Pons (tissue), 1 donor: ENCODE data around the gene RAD51B.
A peak's percentile ranks its signal among the peaks of the same experiment; 100 is the strongest.
"Not testable (repeated sequence)": the region's sequence is repeated elsewhere in the genome, so short reads cannot be mapped to it uniquely, and the experiment has no call there.

Source experiments
- DNase-seq: peaks from one replicate; pipeline ENCODE4 v3.0.0-alpha.2; 2016; ENCODE audit warnings: low spot score

Gene RAD51B

GRCh38 chr14:67986131-67986841, 166.7 kb downstream of the RAD51B start:
- no peak for DNase-seq

GRCh38 chr14:67987606-67988005, 168.0 kb downstream of the RAD51B start:
- peak; percentile 19 for DNase-seq

GRCh38 chr14:67988210-67988609, 168.6 kb downstream of the RAD51B start:
- DNase-seq: not testable (repeated sequence)

GRCh38 chr14:67990576-67990975, 171.0 kb downstream of the RAD51B start:
- DNase-seq: no peak

- DNase-seq: no peak
Observed at GRCh38 chr14:67994531-67994930, 175.0 kb downstream of the RAD51B start.

- no peak for DNase-seq
Observed at GRCh38 chr14:67996235-67996634, 176.7 kb downstream of the RAD51B start.

GRCh38 chr14:67998834-67999233, 179.3 kb downstream of the RAD51B start:
- DNase-seq: no peak

- no peak for DNase-seq
Observed at GRCh38 chr14:67999290-67999689, 179.7 kb downstream of the RAD51B start.

GRCh38 chr14:67999705-68000384, 180.3 kb downstream of the RAD51B start:
- no peak for DNase-seq

GRCh38 chr14:68000511-68000910, 180.9 kb downstream of the RAD51B start:
- no peak for DNase-seq

- DNase-seq: no peak
Observed at GRCh38 chr14:68008491-68008890, 188.9 kb downstream of the RAD51B start.

- DNase-seq: no peak
Observed at GRCh38 chr14:68011406-68012028, 191.9 kb downstream of the RAD51B start.

- no peak for DNase-seq
Observed at GRCh38 chr14:68012871-68013270, 193.3 kb downstream of the RAD51B start.

- DNase-seq: no peak
Observed at GRCh38 chr14:68013326-68013725, 193.7 kb downstream of the RAD51B start.

GRCh38 chr14:68014771-68015170, 195.2 kb downstream of the RAD51B start:
- no peak for DNase-seq

GRCh38 chr14:68015356-68016254, 196.0 kb downstream of the RAD51B start:
- DNase-seq: no peak

GRCh38 chr14:68016255-68016914, 196.8 kb downstream of the RAD51B start:
- DNase-seq: no peak

- DNase-seq: no peak
Observed at GRCh38 chr14:68018598-68018997, 199.0 kb downstream of the RAD51B start.

GRCh38 chr14:68020493-68020892, 200.9 kb downstream of the RAD51B start:
- DNase-seq: no peak

- no peak for DNase-seq
Observed at GRCh38 chr14:68020999-68021663, 201.6 kb downstream of the RAD51B start.

GRCh38 chr14:68027276-68027675, 207.7 kb downstream of the RAD51B start:
- no peak for DNase-seq
